Hematopoietic multipotent progenitor cell treated with erythropoietin and hydrocortisone succinate and interleukin-3 and kit ligand, for 17 days (in vitro differentiated cells): ENCODE measurements around the gene ANO6.
"Not testable (repeated sequence)": the region's sequence is repeated elsewhere in the genome, so short reads cannot be mapped to it uniquely, and the experiment has no call there.

ENCODE experiments used
- DNase-seq: peaks from one replicate; pipeline ENCODE4 v3.0.0-alpha.2; 2015; ENCODE audit warnings: low spot score

ANO6 gene, protein sequence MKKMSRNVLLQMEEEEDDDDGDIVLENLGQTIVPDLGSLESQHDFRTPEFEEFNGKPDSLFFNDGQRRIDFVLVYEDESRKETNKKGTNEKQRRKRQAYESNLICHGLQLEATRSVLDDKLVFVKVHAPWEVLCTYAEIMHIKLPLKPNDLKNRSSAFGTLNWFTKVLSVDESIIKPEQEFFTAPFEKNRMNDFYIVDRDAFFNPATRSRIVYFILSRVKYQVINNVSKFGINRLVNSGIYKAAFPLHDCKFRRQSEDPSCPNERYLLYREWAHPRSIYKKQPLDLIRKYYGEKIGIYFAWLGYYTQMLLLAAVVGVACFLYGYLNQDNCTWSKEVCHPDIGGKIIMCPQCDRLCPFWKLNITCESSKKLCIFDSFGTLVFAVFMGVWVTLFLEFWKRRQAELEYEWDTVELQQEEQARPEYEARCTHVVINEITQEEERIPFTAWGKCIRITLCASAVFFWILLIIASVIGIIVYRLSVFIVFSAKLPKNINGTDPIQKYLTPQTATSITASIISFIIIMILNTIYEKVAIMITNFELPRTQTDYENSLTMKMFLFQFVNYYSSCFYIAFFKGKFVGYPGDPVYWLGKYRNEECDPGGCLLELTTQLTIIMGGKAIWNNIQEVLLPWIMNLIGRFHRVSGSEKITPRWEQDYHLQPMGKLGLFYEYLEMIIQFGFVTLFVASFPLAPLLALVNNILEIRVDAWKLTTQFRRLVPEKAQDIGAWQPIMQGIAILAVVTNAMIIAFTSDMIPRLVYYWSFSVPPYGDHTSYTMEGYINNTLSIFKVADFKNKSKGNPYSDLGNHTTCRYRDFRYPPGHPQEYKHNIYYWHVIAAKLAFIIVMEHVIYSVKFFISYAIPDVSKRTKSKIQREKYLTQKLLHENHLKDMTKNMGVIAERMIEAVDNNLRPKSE

DNA sequence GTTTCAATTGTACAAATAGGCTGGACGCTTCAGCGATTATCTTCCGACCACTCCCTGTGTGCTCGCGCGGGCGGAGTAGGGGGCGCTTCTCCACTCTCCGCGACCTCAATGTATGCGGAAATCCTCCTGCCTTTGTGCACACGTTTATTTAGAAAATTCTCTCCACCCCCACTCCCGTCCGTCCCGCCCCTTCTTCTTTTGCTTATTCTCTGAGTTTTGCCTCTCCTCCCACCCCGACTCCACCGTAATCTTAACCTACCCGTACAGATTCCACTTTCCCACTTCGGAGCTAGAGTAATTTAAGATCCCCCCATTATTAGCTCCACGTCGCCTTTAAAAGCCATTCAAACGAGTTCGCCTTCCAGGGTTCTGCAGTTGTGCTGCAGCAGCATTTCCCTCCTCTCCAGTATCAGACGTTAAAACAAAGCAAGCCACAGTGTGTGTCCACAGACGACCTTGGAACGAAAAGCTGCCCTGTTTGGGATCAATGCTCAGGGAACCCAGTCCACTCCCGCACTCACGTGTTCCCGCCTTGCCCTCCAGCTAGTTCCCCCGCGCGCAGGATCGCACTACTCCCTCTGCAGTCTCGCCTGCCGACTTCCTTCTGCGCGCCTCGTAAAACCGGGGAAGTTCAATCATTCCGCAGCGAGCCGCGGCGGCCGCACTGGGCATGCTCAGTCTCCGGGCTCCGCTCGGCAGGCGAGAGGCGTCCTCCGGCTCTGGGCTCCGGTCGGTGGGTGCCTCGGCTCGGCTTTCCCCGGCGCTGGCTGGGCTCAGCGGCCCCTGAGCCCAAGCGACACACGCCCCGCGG, at the start of gene ANO6:
Gene ANO6 (plus strand): TSS at position 677 of the 811 bp plus-strand sequence. CDS start 227 bp downstream, outside the sequence.
- DNase-seq: no peak

DNA sequence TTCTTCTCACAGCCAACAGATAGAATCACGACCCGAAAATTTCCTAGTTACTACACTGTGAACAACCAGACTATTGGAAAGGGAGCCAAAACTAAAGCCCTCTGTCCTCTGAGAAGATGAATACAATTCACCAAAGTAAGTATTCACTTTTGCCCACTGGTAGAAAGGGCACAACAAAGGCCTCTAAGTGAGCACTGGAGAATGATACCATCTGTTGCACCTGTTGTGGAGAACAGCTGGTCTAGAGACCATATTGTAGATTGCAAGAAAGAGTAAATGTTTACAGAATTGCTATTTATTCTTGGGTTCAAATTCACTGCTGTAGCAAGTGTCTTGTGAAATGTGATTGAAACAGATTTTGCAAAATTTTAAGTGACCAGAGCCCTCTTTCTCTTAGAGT, 46.9 kb upstream of the ANO6 start:
- DNase-seq: no peak

DNA sequence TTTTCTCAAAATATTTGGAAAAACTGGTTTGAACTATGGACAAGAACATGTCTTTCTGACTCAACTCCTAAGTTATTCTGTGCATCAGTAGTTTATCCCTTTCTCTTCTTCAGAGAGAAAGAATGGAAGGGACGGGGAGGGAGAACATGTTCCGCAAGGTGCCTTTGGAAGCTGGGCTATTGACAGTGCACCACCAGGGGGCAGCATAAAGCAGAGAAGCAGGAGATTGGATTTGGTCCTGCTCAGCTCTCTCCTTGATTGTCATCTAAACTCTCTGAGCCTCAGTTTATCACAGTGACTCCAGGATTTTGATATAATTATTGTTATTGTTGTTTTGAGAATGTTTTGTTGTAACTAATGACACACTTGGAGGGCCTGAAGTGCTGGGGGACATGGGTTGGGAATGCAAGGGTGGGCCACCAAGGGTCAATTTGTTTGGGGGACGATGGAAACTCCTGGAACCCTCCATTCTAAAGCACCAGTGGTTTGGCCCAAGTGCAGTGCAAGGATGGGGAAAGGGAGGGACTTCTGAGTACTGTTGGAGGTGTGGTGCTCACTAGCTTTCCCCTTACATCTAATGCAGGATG, 45.3 kb upstream of the ANO6 start:
- peak; percentile 38 for DNase-seq

DNA sequence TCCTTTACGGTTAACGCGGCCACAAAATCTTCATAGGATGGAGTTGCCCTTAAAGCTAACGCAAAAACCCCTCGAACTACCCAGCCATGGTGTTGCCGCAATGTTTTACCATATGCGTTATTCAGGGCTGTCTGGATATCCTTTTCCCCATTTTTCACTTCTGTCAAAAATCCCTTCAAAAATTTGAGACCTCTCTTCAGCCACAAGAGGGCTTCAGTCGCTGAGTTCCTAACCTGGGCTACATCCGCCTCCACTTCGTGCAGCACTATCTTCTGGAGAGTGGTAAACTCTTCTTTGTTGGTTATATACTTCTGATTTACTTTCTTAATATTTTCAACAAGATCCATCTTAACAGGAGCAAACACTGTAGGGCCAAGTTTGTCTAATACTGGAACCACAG, 42.6 kb upstream of the ANO6 start:
- not testable (repeated sequence) for DNase-seq

DNA sequence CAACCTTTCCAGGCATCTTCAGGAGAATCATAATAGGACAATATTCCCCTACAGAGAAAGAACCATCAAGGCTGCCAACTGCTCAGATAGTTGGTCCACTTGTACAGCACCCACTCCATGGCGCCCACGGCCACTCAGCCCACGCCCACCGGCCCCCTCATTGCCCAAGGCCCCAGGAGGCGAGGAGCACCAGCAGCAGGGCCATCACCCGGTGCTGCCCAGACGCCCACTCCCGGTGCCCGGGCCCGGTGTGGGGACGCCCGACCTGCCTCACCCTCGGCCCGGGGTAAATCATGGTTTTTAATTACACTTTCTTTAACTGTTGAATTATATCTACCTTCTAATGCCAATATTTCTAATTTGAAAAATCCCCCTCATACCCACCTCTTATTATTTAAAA, 41.3 kb upstream of the ANO6 start:
- no peak for DNase-seq

DNA sequence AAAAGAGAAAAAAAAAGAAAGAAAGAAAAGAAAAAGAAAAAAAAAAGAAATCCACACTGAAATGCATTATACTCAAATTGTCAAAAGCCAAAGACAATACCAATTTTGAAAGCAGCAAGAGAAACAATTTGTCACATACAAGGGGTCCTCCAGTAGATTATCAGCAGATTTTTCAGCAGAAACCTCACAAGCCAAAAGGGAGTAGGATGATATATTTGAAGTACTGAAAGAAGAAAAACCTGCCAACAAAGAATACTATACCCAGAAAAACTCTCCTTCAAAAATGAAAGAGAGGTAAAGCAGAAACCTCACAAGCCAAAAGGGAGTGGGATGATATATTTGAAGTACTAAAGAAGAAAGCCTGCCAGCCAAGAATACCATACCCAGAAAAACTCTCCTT, 37.1 kb upstream of the ANO6 start:
- DNase-seq: no peak

DNA sequence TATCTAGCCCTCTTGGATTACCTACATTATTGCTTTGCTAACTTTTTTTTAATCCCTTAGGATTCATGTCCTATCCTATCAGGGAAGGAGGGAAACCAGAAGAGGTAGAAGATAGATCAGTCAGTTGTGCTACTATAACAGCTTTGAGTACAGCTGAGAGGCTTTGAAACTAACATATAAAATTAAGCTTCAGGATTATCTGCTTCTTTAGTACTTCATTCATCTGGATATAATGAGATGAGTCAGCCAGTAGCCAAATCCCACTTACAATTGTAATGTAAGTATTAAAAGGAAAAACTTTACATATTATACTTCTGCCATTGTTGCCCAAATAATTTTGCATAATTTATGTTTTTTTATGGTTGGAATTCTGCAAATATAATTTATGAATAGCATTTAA, 33.4 kb upstream of the ANO6 start:
- no peak for DNase-seq

DNA sequence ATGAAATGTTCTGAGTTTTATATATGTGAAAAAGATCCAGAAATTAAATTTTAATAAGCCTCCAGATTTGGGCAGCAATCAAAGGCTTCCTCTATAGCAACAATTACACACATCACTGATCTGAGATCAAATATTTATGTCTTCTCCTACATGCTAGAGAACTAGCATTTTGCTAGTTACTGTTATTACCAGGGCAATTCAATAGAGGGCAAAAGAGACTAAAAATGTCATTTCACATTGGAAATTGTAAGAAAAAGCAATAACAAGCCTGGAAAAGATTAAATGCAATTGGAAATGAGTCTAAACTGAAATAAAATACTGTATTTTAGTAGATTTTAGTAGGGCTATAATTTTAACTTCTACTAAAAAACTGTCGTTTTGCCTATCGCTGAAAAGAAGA, 32.6 kb upstream of the ANO6 start:
- DNase-seq: no peak

DNA sequence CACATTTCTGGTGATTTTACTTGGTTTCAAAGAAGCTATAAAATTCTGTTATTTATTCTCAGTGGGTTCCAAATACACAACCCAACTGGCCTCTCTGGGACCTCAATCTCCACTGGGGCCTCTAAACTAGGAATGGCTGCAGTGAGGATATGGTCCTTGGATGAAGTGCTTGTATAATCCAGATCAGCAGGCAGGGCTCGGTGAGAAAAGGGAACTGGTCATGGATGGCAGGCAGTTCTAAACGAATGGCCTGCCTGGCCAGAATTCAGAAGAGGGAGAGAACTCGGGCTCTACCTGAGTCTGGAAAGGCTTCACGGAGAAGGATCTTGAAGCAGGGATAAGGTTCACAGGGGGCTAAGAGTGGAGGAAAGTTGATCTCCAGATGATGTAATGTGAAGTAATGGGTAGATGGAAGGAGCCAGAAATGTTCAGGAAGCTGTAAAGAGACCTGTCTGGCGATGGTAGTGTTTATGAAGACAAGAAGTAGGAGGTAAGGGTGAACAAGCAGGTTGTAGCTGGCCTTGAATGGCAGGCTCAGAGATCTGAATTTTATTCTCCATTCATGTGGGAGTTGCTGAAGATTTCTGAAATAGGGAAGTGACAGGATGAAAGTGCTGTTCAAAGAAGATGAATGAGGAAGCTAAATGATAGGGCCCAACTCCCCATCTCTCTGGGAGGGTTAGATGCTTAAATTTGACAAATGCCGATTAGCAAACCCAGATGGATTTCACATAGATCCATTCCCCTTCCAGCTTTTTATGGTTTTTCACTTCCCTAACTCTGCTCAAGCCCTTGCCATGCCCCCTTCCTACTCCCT, 31.5 kb upstream of the ANO6 start:
- DNase-seq: no peak

DNA sequence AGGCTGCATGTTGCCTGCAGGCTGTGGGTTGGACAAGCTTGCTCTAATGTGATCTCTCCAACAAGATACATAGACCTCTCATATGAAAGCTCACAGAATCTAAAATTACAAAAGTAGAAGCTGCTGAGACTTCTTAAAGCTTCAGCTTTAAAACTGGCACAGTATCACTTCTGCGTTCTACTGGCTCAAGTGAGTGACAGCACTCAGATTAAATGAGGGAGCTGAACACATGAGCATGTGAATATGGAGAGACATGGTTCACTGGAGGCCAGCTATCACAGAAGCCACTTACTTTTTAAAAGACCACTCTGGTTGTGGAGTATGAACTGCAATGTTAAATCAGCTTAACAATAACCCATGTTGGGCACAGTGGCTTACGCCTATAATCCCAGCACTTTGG, 29.1 kb upstream of the ANO6 start:
- DNase-seq: no peak

DNA sequence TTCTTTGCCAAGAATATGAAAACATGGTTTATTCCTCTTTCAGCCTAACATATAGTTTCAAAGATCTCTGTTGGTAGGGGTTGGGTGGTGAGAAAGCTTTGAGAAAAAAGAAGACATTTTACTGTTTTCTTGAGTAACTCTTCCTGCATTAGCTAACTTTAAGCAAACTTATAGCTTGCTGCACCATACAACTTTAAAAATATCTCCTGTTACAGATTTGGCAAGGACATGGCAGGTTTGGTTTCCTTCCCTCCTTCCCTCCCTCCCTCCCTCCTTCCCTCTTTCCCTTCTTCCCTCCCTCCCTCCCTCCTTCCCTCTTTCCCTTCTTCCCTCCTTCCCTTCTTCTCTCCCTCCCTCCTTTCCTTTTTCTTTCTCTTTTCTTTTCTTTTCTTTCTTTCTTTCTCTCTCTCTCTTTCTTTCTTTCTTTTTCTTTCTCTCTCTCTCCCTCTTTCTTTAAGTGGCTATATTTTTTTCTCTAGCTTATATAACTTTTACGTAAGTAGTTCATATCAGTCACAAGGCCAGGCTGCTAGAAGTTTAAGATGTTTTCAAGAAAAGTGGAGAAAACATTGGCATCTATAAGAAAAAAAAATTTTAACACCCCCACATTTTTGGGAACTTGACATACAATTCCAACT, 26.0 kb upstream of the ANO6 start:
- DNase-seq: no peak

DNA sequence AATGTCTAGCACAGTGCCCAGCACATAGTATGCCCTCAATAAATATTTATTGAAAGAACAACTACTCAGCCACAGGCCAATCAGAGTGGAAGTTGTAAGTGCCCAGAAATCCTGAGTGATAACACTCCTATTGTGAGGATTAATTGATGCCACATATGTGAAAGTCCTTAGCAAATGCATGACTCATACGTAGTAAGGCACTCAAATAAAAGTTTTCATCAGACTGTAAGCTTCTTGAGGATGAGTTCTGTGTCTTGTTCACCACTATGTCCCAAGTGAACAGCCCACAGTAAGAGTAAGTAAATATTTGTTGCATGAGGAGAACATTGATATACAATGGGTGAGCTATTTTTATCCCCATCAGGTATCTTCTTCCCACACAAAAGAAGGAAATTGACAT, 24.7 kb upstream of the ANO6 start:
- DNase-seq: no peak

DNA sequence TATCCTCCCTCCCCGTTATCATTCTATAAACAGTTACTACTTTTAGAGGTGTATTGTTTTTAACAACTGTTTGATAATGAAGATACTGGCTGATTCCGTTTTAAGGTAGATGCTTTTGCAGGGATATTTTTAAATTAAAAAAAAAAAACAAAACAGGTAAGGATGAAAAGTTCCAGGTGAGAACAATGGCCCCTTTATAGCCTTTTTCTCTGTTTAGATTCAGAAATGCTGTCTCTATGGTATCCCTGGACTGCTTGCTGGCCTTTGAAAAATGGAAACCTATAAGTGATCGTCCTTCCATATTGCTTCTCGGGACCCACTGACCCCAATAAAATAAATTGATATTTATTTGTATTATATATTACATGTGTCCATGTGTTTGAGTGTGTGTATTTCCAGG, 23.2 kb upstream of the ANO6 start:
- DNase-seq: no peak

DNA sequence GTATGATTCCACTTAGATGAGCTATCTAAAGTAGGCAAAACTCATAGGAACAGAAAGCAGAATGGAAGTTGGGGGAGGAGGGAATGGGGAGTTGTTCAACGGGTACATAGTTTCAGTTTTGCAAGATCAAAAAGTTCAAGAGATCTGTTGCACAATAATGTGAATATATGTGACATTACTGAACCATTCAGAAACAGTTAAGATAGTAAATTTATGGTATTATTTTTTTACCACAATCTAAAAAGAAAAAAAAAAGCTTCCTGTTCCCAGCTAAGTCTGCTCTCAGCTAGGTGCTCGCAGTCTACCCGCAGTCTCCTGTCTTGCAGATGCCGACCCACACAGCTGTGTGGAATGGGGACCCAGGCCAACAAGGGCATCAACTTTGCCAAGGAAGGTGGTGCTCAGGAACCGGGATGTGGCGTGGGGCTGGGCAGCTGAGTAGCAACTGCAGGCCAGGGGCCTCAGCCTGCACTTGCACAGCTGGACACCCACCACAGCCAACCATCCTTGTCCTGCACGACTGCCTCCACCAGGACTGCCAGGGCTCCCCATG, 15.3 kb upstream of the ANO6 start:
- DNase-seq: no peak

DNA sequence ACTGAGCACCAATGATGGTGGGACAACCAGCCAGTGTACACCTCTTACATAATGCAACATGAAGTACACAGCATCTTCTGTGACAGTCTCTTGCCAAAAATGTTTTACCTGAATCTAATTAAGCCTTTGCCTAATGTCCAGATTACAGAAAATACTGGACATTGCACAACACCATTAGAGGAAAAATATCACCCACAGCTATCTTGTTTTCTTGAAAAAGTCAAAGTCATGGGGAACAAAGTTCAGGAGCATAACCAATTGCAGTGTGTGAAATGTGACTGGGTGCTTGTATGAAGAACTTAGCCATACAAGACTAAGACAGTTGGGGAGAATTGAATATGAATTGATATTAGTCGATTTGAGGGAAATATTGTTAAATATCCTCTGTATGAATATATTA, 12.1 kb upstream of the ANO6 start:
- no peak for DNase-seq

DNA sequence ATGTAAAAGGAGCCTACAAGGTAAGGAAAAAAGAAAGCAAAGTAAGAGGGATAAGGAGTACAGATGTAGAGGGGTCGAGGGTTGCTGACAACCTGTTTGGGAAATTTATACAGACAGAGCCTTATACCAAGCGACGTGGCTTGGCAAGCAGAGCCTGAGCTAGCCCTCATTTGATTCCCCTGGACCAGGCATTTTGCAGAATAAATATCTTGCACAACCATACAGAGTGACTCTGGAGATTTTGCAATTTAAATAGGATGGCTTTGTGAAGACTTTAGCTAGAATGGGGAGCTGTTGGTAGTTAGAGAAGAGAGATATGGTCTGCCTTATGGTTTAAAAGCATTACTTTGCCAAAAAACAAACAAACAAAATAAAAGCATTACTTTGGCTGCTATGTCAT, 11.1 kb upstream of the ANO6 start:
- no peak for DNase-seq

DNA sequence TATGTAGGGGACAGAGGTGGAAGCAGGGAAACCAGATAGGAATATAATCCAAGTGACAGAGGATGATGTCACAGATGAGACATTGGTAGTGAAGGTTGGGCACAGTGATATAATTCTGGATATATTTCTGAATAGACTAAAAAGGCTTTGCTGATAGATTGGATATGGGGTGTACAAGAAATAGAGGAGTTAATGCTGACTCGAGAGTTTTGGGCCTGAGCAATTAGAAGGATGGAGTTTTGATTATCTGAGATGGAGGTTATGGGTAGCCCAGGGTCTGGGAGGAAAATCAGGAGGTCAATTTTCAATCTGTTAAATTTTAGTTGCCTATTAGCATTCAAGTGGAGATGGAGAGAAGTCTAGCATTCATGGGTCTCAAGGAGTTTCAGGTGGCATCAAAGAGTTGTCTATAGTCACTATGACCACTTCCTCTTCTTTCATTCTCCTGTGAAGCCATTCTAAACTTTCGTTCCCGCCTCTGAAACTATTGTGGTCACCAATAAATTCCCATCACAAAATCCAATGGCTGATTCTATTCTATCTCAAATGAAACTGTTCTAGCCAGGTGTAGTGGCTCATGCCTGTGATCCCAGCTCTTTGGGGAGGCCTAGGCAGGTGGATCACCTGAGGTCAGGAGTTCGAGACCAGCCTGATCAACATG, 10.6 kb upstream of the ANO6 start:
- DNase-seq: no peak

DNA sequence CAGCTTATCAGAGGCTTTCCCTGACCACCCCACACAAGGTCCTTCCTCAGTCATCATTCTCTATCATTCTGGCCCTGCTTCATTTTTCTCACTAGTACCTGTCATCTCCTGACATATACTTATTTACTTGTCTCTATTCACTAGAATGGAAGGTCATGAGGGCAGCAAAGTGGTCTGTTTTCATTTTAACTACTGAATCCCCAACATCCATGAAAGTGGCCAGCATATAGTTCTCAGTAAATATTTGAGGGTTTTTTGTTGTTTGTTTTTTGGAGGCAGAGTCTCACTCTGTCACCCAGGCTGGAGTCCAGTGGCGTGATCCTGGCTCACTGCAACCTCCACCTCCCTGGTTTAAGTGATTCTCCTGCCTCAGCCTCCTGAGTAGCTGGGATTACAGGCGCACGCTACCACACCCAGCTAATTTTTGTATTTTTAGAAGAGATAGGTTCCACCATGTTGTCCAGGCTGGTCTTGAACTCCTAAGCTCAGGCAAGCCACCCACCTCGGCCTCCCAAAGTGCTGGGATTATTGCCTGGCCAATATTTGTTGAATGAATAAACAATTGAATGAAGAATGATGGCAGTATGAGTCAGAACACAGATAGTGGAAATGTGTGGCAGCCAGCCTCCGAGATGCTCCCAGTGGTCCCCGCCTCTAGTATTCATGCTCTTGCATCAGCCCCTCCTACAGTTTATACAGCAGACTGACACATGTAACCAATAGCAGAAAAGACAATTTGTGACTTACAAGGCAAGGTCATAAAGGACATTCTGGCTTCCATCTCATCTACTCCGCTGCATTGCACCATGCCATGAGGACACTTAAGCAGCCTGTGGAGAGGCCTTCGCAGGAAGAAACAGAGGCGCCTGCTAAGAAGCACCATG, 7.0 kb upstream of the ANO6 start:
- DNase-seq: no peak

DNA sequence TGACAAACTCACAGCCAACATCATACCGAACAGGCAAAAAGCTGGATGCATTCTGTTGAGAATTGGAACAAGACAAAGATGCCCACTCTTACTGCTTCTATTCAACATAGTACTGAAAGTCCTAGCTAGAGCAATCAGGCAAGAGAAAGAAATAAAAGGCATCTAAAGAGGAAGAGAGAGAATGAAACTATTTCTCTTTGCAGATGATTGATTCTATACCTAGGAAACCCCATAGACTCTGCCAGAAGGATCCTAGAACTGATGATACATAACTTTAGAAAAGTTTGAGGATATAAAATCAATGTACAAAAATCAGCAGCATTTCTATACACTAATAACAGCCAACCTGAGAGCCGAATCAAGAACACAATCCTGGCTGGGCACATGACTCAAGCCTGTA, 6.1 kb upstream of the ANO6 start:
- no peak for DNase-seq
